K562 (cell line): Measurements from ENCODE around the gene ITSN1. TPM values are rescaled to one million over a fixed set of nuclear protein-coding genes. Genes with fewer than 3 reads are reported as not detected.

Experiments
- ARNT ChIP-seq, 2 experiments: fragments of 450-650 bp; IDR thresholded peaks; 2 replicates each; pipeline ENCODE4 v1.6.1; 2016; ENCODE audit warnings: mild to moderate bottlenecking in 1 of 2
- ATF2 ChIP-seq: sonication (generic); formaldehyde crosslinking; IDR thresholded peaks from 2 replicates; pipeline ENCODE4 v1.8.1; 2022; ENCODE audit warnings: missing genetic modification reagents
- GABPB2 ChIP-seq: fragments of 250-450 bp; sonication (Bioruptor Pico); conservative IDR thresholded peaks from 2 replicates; pipeline ENCODE4 v1.5.1; 2021; ENCODE audit warnings: mild to moderate bottlenecking
- JUND ChIP-seq, 2 experiments: IDR thresholded peaks; 2 replicates in 1 of 2; 3 replicates in 1 of 2; pipeline ENCODE4 v1.6.1; 2011; ENCODE audit warnings: borderline replicate concordance in 2 of 2, low read depth in 2 of 2, low read length in 2 of 2, improper control_type of control experiment in 1 of 2, missing biosample characterization in 1 of 2, missing genetic modification characterization in 1 of 2, missing genetic modification reagents in 1 of 2
- KDM4B ChIP-seq, 2 experiments: fragments of 450-650 bp in 1 of 2; sonication (generic) in 1 of 2; IDR thresholded peaks; 2 replicates each; pipeline ENCODE4 v1.6.1; 2016 to 2017; ENCODE audit warnings: borderline replicate concordance in 2 of 2, antibody characterized with exemption in 1 of 2, low read depth in 1 of 2, mild to moderate bottlenecking in 1 of 2
- MTA3 ChIP-seq: fragments of 450-650 bp; formaldehyde crosslinking; IDR thresholded peaks from 2 replicates; pipeline ENCODE4 v1.6.1; 2017; ENCODE audit warnings: mild to moderate bottlenecking, borderline replicate concordance
- MYC ChIP-seq, 2 experiments: fragments of 250-450 bp in 1 of 2; sonication (Bioruptor Pico) in 1 of 2; IDR thresholded peaks; 2 replicates each; pipeline versions ENCODE4 v1.5.1 to v1.6.1; 2012 to 2021; ENCODE audit warnings: low read depth in 2 of 2, borderline replicate concordance in 1 of 2, improper control_type of control experiment in 1 of 2, low read length in 1 of 2, mild to moderate bottlenecking in 1 of 2, moderate library complexity in 1 of 2
- TEAD1 ChIP-seq, 2 experiments: fragments of 450-650 bp in 1 of 2; sonication (generic) in 1 of 2; formaldehyde crosslinking; IDR thresholded peaks; 2 replicates each; pipeline versions ENCODE4 v1.4.0 to v1.8.0; 2020 to 2022; ENCODE audit warnings: mild to moderate bottlenecking in 2 of 2, missing genetic modification reagents in 1 of 2
- ZNF197 ChIP-seq: fragments of 200-800 bp; sonication (Bioruptor generic); IDR thresholded peaks from 2 replicates; pipeline ENCODE4 v1.6.1; 2016; ENCODE audit warnings: low read depth, missing genetic modification characterization, missing compliant biosample characterization
- ZNF830 ChIP-seq: fragments of 250-450 bp; sonication (Bioruptor Pico); IDR thresholded peaks from 2 replicates; pipeline ENCODE4 v1.5.0; 2021; ENCODE audit warnings: mild to moderate bottlenecking
- polyA plus RNA-seq, 8 experiments: library from polyadenylated mRNA; depleted of rRNA in 4 of 8; stranded (reverse) in 5 of 8; unstranded in 3 of 8; fragments of >200 nt; fragmentation: Nextera tagmentation in 2 of 8; fragmentation: Illumina TruSeq in 1 of 8; extraction: Ambion mirVana in 2 of 8; extraction: Trizol in 1 of 8; gene quantifications; 2 replicates each; pipeline versions ENCODE4 v1.2.1 to v1.2.3, GENCODE V29; 2011 to 2014; ENCODE audit warnings: inconsistent platforms in 1 of 8, missing spikeins in 1 of 8
- total RNA-seq, 7 experiments: library from RNA; depleted of rRNA in 6 of 7; stranded (reverse); fragments of >200 nt in 6 of 7; fragmentation: Illumina TruSeq in 2 of 7; extraction: Trizol in 2 of 7; gene quantifications; 2 replicates each; pipeline versions ENCODE4 v1.2.1 to v1.2.3, GENCODE V29; 2011 to 2021; ENCODE audit warnings: low replicate concordance in 1 of 7
- TF ChIP-seq, protein P1 (sequence below): fragments of 450-650 bp; IDR thresholded peaks from 2 replicates; pipeline ENCODE4 v1.6.1; 2016; ENCODE audit warnings: mild to moderate bottlenecking
- TF ChIP-seq, protein P2 (sequence below): fragments of 250-450 bp; sonication (Bioruptor Pico); IDR thresholded peaks from 2 replicates; pipeline ENCODE4 v1.4.0; 2020; ENCODE audit warnings: mild to moderate bottlenecking
- TF ChIP-seq, protein P3 (sequence below): sonication (generic); formaldehyde crosslinking; IDR thresholded peaks from 2 replicates; pipeline ENCODE4 v1.8.1; 2022; ENCODE audit warnings: missing genetic modification reagents
- TF ChIP-seq, protein P4 (sequence below): sonication (generic); formaldehyde crosslinking; IDR thresholded peaks from 2 replicates; pipeline ENCODE4 v1.5.0; 2020; ENCODE audit warnings: missing genetic modification reagents

The ITSN1 gene
- total and polyA plus RNA-seq, 9 of the 15 experiments (the other 6 are each of a cell fraction or from before 2014, with no cell fraction given): 1.1 to 12.6 (median 4.8) TPM

- no peak for TF ChIP-seq ATF2 (CRISPR knock-in tag)
- peak; percentile 81 for TF ChIP-seq MYC (IDR thresholded peaks at IDR 0.05; ENCODE audit: low read depth, low read length)
- TF ChIP-seq MYC (CRISPR knock-in tag; IDR thresholded peaks at IDR 0.05; ENCODE audit: borderline replicate concordance, low read depth): no peak
- TF ChIP-seq ZNF197 (CRISPR knock-in tag): no peak
- no peak for TF ChIP-seq GABPB2 (CRISPR knock-in tag)
- TF ChIP-seq, protein P1, sequence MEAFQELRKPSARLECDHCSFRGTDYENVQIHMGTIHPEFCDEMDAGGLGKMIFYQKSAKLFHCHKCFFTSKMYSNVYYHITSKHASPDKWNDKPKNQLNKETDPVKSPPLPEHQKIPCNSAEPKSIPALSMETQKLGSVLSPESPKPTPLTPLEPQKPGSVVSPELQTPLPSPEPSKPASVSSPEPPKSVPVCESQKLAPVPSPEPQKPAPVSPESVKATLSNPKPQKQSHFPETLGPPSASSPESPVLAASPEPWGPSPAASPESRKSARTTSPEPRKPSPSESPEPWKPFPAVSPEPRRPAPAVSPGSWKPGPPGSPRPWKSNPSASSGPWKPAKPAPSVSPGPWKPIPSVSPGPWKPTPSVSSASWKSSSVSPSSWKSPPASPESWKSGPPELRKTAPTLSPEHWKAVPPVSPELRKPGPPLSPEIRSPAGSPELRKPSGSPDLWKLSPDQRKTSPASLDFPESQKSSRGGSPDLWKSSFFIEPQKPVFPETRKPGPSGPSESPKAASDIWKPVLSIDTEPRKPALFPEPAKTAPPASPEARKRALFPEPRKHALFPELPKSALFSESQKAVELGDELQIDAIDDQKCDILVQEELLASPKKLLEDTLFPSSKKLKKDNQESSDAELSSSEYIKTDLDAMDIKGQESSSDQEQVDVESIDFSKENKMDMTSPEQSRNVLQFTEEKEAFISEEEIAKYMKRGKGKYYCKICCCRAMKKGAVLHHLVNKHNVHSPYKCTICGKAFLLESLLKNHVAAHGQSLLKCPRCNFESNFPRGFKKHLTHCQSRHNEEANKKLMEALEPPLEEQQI: peak; percentile 61; the same call in 1 of the 2 replicates
- no peak for TF ChIP-seq JUND (IDR thresholded peaks at IDR 0.05; ENCODE audit: borderline replicate concordance, low read depth, low read length)
- no peak for TF ChIP-seq JUND (tag; IDR thresholded peaks at IDR 0.05; ENCODE audit: borderline replicate concordance, low read depth, low read length)
- no peak for TF ChIP-seq ZNF830 (CRISPR knock-in tag)
- TF ChIP-seq TEAD1 (CRISPR knock-in tag; IDR thresholded peaks at IDR 0.05): no peak
- TF ChIP-seq, protein P2, sequence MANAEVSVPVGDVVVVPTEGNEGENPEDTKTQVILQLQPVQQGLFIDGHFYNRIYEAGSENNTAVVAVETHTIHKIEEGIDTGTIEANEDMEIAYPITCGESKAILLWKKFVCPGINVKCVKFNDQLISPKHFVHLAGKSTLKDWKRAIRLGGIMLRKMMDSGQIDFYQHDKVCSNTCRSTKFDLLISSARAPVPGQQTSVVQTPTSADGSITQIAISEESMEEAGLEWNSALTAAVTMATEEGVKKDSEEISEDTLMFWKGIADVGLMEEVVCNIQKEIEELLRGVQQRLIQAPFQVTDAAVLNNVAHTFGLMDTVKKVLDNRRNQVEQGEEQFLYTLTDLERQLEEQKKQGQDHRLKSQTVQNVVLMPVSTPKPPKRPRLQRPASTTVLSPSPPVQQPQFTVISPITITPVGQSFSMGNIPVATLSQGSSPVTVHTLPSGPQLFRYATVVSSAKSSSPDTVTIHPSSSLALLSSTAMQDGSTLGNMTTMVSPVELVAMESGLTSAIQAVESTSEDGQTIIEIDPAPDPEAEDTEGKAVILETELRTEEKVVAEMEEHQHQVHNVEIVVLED (CRISPR knock-in tag): no peak
- no peak for TF ChIP-seq ARNT (IDR thresholded peaks at IDR 0.05)
- TF ChIP-seq, protein P3, sequence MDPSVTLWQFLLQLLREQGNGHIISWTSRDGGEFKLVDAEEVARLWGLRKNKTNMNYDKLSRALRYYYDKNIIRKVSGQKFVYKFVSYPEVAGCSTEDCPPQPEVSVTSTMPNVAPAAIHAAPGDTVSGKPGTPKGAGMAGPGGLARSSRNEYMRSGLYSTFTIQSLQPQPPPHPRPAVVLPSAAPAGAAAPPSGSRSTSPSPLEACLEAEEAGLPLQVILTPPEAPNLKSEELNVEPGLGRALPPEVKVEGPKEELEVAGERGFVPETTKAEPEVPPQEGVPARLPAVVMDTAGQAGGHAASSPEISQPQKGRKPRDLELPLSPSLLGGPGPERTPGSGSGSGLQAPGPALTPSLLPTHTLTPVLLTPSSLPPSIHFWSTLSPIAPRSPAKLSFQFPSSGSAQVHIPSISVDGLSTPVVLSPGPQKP (CRISPR knock-in tag): no peak
- no peak for TF ChIP-seq MTA3
- TF ChIP-seq, protein P4, sequence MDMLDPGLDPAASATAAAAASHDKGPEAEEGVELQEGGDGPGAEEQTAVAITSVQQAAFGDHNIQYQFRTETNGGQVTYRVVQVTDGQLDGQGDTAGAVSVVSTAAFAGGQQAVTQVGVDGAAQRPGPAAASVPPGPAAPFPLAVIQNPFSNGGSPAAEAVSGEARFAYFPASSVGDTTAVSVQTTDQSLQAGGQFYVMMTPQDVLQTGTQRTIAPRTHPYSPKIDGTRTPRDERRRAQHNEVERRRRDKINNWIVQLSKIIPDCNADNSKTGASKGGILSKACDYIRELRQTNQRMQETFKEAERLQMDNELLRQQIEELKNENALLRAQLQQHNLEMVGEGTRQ (CRISPR knock-in tag): peak; percentile 77
- 0 out of 4 replicates have a peak, but pooled peaks of 1 of the 2 experiments have one; percentile 24 for TF ChIP-seq KDM4B (IDR thresholded peaks at IDR 0.05; ENCODE audit: borderline replicate concordance in 2 of 2, low read depth in 1 of 2)
These were observed 259.3 kb downstream of the ITSN1 start (continued) for GRCh38 chr21:33901412-33902288.
